Peyer's patch (tissue), 4 donors: ENCODE data around the gene WDR38. TPM values are rescaled to one million over a fixed set of nuclear protein-coding genes. Genes with fewer than 3 reads are reported as not detected.
A peak's percentile ranks its signal among the peaks of the same experiment; 100 is the strongest.

Experiments
- DNase-seq, 3 donors: peaks; one replicate each; pipeline ENCODE4 v3.0.0-alpha.2; 2017 to 2019
- H3K27ac ChIP-seq, 4 donors: fragments of 200-600 bp; sonication (generic); one replicate each; pipeline ENCODE4 v1.5.1; 2016 to 2019
- H3K27me3 ChIP-seq, 2 donors: fragments of 200-600 bp; sonication (generic); one replicate each; pipeline ENCODE4 v1.5.1; 2019
- H3K36me3 ChIP-seq, 3 donors: fragments of 200-600 bp; sonication (generic); one replicate each; pipeline ENCODE4 v1.5.1; 2016 to 2019
- H3K4me1 ChIP-seq, 4 donors: fragments of 200-600 bp; sonication (generic); one replicate each; pipeline ENCODE4 v1.5.1; 2016 to 2019
- H3K4me3 ChIP-seq, 4 donors: fragments of 200-600 bp; sonication (generic); 1 replicate in 3 of 4; 2 replicates in 1 of 4; pipeline ENCODE4 v1.5.1; 2016 to 2019; ENCODE audit warnings: mild to moderate bottlenecking in 1 of 4
- H3K9me3 ChIP-seq, 4 donors: fragments of 200-600 bp; sonication (generic); one replicate each; pipeline ENCODE4 v1.5.1; 2016 to 2019; ENCODE audit warnings: mild to moderate bottlenecking in 1 of 4
- POLR2A ChIP-seq, 2 donors: fragments of 450-650 bp; IDR thresholded peaks; one replicate each; pipeline ENCODE4 v1.5.1; 2017; ENCODE audit warnings: antibody characterized with exemption in 2 of 2, mild to moderate bottlenecking in 2 of 2, moderate library complexity in 2 of 2
- total RNA-seq, 4 donors: library from RNA; depleted of rRNA; stranded (reverse); fragments of >200 nt; gene quantifications; one replicate each; pipeline ENCODE4 v1.1.0, GENCODE V29; 2016
- TF ChIP-seq, protein P1 (sequence below), 6 experiments: fragments of 450-650 bp in 4 of 6; fragments of 200-600 bp in 2 of 6; sonication (generic) in 1 of 6; IDR thresholded peaks; one replicate each; pipeline ENCODE4 v1.5.1; 2017 to 2019; ENCODE audit warnings: antibody characterized with exemption in 6 of 6, mild to moderate bottlenecking in 3 of 6, moderate library complexity in 1 of 6

Gene WDR38
- total RNA-seq, 4 donors from 2014 or later = not detected

DNA sequence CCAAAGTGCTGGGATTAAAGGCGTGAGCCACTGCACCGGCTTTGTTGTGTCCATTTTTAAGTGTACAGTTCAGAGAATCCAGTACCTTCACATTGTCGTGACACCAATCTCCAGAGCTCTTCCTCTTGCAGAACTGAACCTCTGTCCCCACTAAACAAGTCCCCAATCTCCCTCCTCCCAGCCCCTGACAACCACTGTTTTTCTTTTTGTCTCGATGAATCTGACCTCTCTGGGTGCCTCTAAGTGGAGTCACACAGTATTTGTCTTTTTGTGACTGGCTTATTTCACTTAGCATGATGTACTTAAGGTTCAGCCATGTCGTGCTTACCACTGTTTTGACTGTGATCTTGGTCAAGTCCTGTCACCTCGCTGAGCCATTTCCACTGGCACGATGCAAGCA is 1.6 kb downstream of the WDR38 start:
- Histone ChIP-seq H3K27me3 (no peaks in the 10 kb centered on the region), H3K4me1 (peaks cover 0 to 22% (median 4%) of the 10 kb centered on the region in 4 donors), H3K9me3 (no peaks in the 10 kb centered on the region), H3K27ac (no peak overlapping the region), H3K36me3 (peaks cover 0 to 29% (median 0%) of the 10 kb centered on the region in 3 donors), H3K4me3 (no peak overlapping the region)
- TF ChIP-seq, protein P1, sequence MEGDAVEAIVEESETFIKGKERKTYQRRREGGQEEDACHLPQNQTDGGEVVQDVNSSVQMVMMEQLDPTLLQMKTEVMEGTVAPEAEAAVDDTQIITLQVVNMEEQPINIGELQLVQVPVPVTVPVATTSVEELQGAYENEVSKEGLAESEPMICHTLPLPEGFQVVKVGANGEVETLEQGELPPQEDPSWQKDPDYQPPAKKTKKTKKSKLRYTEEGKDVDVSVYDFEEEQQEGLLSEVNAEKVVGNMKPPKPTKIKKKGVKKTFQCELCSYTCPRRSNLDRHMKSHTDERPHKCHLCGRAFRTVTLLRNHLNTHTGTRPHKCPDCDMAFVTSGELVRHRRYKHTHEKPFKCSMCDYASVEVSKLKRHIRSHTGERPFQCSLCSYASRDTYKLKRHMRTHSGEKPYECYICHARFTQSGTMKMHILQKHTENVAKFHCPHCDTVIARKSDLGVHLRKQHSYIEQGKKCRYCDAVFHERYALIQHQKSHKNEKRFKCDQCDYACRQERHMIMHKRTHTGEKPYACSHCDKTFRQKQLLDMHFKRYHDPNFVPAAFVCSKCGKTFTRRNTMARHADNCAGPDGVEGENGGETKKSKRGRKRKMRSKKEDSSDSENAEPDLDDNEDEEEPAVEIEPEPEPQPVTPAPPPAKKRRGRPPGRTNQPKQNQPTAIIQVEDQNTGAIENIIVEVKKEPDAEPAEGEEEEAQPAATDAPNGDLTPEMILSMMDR (IDR thresholded peaks at IDR 0.05) = no peak
- no peak for TF ChIP-seq POLR2A (IDR thresholded peaks at IDR 0.05)
- DNase-seq = no peak

DNA sequence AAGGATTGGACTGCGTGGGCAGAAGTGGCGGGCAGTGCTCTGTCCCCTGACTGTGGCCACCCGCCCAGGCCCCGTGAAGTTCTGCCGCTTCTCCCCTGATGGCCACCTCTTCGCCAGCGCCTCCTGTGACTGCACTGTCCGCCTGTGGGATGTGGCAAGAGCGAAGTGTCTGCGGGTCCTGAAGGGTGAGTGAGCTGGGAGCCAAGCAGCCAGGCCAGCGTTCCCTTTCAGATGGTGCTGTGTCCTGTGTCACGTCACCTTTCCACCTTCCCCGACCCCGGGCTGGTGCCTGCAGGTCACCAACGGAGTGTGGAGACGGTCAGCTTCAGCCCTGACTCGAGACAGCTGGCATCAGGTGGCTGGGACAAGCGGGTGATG is 2.3 kb downstream of the WDR38 start:
- Histone ChIP-seq H3K9me3 (no peaks in the 10 kb centered on the region), H3K4me3 (no peak overlapping the region), H3K36me3 (peaks cover 0 to 35% (median 0%) of the 10 kb centered on the region in 3 donors), H3K27me3 (no peaks in the 10 kb centered on the region), H3K27ac (no peak overlapping the region), H3K4me1 (peaks cover 5 to 30% (median 6%) of the 10 kb centered on the region in 4 donors)
- TF ChIP-seq, protein P1 (IDR thresholded peaks at IDR 0.05) = no peak
- no peak for TF ChIP-seq POLR2A (IDR thresholded peaks at IDR 0.05)
- no peak for DNase-seq

DNA sequence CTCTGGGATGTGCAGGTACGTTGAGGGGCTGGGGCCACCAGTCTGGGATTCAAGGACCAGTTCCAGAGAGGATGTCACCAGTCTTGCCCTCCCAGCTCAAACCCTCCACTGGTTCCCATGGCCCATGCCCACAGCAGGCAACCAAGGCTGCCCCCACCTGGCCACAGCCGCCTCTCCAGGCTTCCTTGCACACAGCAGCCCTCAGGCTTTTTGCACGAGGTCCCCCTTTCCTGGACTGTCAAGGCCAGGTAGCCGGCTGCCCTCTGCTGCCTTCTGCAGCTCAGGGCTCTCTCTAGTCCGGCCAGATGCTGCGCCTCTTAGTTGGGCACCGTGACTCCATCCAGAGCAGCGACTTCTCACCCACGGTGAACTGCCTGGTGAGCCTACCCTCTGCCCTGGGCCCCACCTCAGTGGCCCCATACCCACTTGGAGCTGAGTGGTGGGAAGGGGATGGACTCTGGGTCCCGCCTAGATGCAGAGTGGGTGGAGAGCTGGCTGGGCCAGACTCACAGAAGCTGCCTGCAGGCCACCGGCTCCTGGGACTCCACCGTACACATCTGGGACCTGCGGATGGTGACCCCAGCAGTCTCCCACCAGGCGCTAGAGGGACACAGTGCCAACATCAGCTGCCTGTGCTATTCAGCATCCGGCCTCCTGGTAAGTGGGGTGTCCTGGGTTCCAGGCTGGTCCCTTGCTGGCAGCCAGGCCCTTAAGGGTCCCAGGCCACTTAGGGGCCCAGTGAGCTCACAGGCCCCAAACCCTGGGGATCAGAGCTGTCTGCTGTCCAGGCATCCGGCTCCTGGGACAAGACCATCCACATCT is 2.9 kb downstream of the WDR38 start:
- DNase-seq = no peak

DNA sequence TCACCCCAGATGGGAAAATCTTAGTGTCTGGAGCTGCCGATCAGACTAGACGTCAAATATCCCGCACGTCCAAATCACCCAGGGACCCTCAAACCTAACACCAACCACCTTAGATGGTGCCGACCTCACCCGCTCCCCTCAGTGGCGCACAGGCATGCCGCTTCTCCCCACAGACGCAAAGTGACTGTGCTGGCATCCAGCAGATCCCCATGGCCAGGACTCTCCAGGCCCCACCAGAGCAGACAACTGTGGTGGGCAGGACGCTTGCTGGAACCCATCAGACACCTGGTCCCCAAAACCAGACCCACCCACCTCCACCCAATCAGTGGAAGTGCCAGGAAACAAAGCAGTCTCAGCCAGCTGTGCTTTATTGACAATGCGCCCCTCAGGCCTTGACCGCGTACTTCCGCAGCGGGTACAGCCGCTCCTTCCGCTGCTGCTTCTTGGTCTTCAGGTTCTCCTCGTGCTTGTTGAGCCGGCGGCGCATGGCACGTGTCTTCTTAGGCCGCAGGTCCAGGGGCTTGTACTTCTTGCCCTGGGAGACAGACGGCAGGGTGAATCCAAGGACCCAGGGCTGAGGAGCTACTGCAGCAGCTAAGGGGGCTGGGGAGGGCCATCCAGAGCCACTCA is 4.4 kb downstream of the WDR38 start:
- Histone ChIP-seq H3K4me1 (peaks cover 6 to 33% (median 11%) of the 10 kb centered on the region in 4 donors), H3K4me3 (no peak overlapping the region), H3K9me3 (no peaks in the 10 kb centered on the region), H3K36me3 (peaks cover 0 to 35% (median 0%) of the 10 kb centered on the region in 3 donors), H3K27me3 (no peaks in the 10 kb centered on the region), H3K27ac (no peak overlapping the region)
- DNase-seq = no peak
- TF ChIP-seq POLR2A (IDR thresholded peaks at IDR 0.05) = no peak
- TF ChIP-seq, protein P1 (IDR thresholded peaks at IDR 0.05) = no peak

More for the DNA sequence above, 2.9 kb downstream of the WDR38 start:
- H3K9me3 ChIP-seq = no peaks in the 10 kb centered on the region
- H3K4me1 ChIP-seq = peaks cover 6 to 36% (median 11%) of the 10 kb centered on the region in 4 donors
- H3K27me3 ChIP-seq = no peaks in the 10 kb centered on the region
- no peak overlapping the region for H3K4me3 ChIP-seq
- H3K27ac ChIP-seq = no peak overlapping the region
- no peak for TF ChIP-seq POLR2A (IDR thresholded peaks at IDR 0.05)
- TF ChIP-seq, protein P1 (IDR thresholded peaks at IDR 0.05) = peak in 3 of 6 experiments; percentile 9 to 19 (median 12)
- peaks cover 0 to 35% (median 0%) of the 10 kb centered on the region in 3 donors for H3K36me3 ChIP-seq

DNA sequence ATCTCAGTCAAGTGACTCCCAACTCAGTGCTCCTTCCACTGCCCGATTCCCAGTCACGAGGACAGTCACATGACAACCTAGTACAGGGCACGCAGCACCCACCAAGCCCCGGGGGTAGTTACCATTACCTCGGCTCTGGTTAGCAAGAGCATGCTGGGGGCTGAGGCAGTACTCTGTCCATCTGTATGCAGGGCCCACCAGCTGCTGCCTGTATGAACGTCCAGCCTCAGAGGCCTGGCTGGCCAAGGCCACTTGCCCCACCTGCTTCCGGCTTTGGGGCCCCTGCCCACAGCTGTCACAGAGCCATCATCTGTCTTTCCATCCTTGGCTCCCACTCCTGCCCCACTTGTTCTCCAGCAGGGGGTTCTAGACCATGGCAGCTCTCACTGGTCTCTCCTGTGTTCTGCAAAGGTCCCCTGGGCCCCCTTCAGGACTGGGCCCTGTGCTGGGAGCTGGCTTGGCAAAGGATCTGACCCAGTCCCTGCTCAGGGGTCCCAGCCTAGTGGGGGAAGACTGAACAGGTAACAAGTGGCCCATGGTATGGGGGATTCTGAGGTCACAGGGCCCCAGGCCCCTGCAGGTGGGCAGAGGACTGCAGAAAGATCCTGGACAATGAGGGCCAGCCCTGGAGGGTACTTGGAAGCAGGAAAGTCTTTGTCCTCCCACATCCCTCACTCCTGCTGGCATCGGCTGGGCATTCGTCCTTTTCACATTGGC is 5.2 kb downstream of the WDR38 start:
- Histone ChIP-seq H3K36me3 (peaks cover 0 to 35% (median 0%) of the 10 kb centered on the region in 3 donors), H3K27ac (no peak overlapping the region), H3K9me3 (no peaks in the 10 kb centered on the region), H3K4me3 (no peak overlapping the region), H3K4me1 (peaks cover 6 to 34% (median 8%) of the 10 kb centered on the region in 4 donors), H3K27me3 (no peaks in the 10 kb centered on the region)
- TF ChIP-seq, protein P1 (IDR thresholded peaks at IDR 0.05) = no peak
- no peak for DNase-seq
